ENCODE measurements around the gene ASXL3. TPM values are rescaled to one million over a fixed set of nuclear protein-coding genes. Genes with fewer than 3 reads are reported as not detected.

The ASXL3 gene
- polyA plus RNA-seq, 6 donors from 2014 or later = not detected

- Mint-ChIP-seq H3K27ac (no peak overlapping the region), H3K9me3 (no peaks in the 10 kb centered on the region), H3K4me1 (no peaks in the 10 kb centered on the region), H3K4me3 (no peak overlapping the region), H3K36me3 (no peaks in the 10 kb centered on the region), H3K27me3 (no peaks in the 10 kb centered on the region)
- no peak for DNase-seq
- ATAC-seq (ENCODE audit: low read depth in 2 of 2) = no peak
These were observed 183.3 kb downstream of the ASXL3 start for GRCh38 chr18:33761363-33761762.

- Mint-ChIP-seq H3K4me1 (no peaks in the 10 kb centered on the region), H3K4me3 (no peak overlapping the region), H3K36me3 (no peaks in the 10 kb centered on the region), H3K27me3 (no peaks in the 10 kb centered on the region), H3K9me3 (peaks cover 0 to 13% (median 0%) of the 10 kb centered on the region in 7 donors), H3K27ac (no peak overlapping the region)
- ATAC-seq (ENCODE audit: low read depth in 2 of 2) (no peak), DNase-seq (no peak)
These were observed 203.4 kb downstream of the ASXL3 start for GRCh38 chr18:33781429-33781828.

Other genes with a start within 250 kb of the ASXL3 start
- not detected for gene CCDC178, start 137.5 kb upstream of the ASXL3 start, polyA plus RNA-seq (ENCODE audit: low read depth in 6 of 6)

Measured in naive B cell (primary cell).